Dendritic cell treated with granulocyte-macrophage colony-stimulating factor and Interleukin-4, amounts not matched to agents 40 ng/mL and 50 ng/mL, for 4 days (primary cell): Measurements from ENCODE around the gene DHRS12.

Experiments
- H3K27ac Mint-ChIP-seq: one replicate; pipeline ENCODE4 v1.8.0; 2022; ENCODE audit warnings: mild to moderate bottlenecking, mixed read lengths
- H3K27me3 Mint-ChIP-seq: one replicate; pipeline ENCODE4 v1.8.0; 2022; ENCODE audit warnings: mild to moderate bottlenecking, mixed read lengths
- H3K36me3 Mint-ChIP-seq: one replicate; pipeline ENCODE4 v1.8.0; 2022; ENCODE audit warnings: low read depth, mixed read lengths
- H3K4me1 Mint-ChIP-seq: one replicate; pipeline ENCODE4 v1.8.0; 2022; ENCODE audit warnings: low read depth, mixed read lengths
- H3K4me3 Mint-ChIP-seq: one replicate; pipeline ENCODE4 v1.8.0; 2022; ENCODE audit warnings: mild to moderate bottlenecking, moderate library complexity, mixed read lengths
- H3K9me3 Mint-ChIP-seq: one replicate; pipeline ENCODE4 v1.8.0; 2022; ENCODE audit warnings: mixed read lengths
- intact Hi-C: fragments of 100-400 bp; cut with micrococcal nuclease; formaldehyde crosslinking; loops from one replicate; pipeline ENCODE4 v1.15.0; 2022

DHRS12 gene, protein sequence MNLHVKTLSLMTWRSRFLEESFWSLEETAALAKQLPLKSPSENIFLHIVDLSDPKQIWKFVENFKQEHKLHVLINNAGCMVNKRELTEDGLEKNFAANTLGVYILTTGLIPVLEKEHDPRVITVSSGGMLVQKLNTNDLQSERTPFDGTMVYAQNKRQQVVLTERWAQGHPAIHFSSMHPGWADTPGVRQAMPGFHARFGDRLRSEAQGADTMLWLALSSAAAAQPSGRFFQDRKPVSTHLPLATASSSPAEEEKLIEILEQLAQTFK

GRCh38 chr13:51803422-51804294, at the start of gene DHRS12:
TSS of gene DHRS12 (minus strand) at chr13:51804163. CDS start at chr13:51799659, 4,504 bp downstream.
- H3K36me3 Mint-ChIP-seq = no peaks in the 10 kb centered on the region
- peaks cover 48% of the 10 kb centered on the region for H3K4me1 Mint-ChIP-seq
- H3K9me3 Mint-ChIP-seq = no peaks in the 10 kb centered on the region

DNA sequence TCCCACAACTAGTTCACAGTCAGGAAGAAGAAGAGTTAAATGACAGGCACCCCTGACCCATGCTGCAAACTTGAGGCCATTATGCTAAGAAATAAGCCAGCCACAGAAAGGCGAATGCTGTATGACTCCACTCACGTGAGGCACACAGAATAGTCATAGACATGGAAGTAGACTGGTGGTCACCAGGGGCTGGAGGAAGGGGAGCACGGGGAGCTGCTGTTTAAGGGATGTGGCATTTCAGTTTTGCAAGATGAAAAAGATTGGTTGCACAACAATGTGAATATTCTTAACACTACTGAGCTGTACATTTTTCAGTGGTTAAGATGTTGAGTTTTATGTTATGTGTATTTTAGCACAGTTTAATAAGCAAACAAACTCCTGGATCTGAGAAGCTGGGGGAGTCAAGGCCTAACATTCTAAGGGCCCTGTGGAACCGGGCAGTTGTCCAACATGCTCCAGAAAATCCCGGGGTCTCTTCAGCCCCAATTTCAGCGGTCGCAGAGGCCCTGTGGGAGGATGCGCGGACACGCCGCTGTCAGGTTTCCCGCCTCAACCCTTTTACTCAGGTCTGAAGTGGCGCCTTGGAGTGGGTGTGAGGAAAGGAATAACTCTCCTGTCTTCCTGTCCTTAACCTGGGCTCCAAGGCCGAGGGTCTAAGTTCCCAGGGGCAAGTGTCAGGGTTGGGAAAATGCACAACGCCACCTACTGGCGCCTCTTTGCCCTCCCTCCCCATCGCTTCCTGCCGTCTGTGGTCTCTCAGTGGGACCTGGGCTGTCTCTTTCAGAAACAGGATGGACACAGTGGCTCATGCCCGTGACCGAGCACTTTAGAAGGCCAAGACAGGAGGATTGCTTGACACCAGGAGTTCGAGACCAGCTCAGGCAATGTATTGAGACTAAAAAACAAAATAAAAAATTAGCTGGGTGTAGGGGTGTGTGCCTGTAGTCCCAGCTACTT, 45.5 kb upstream of the DHRS12 start:
- Mint-ChIP-seq H3K27ac (no peak overlapping the region), H3K36me3 (no peaks in the 10 kb centered on the region), H3K4me3 (no peak overlapping the region), H3K4me1 (peaks cover 22% of the 10 kb centered on the region), H3K9me3 (no peaks in the 10 kb centered on the region), H3K27me3 (peaks cover 7% of the 10 kb centered on the region)
- intact Hi-C loops = loop anchor here (5.0 kb wide), 1 partner anchor 278 kb away; the partner anchor contains the start of gene NEK5

More at GRCh38 chr13:51803422-51804294, at the start of gene DHRS12:
- H3K27ac Mint-ChIP-seq = peak within 1 kb of the TSS; percentile 90
- H3K27me3 Mint-ChIP-seq = peaks cover 17% of the 10 kb centered on the region
- intact Hi-C loops = loop anchor here (5.0 kb wide), 2 partner anchors 216 to 351 kb away; partner anchors contain the start of gene INTS6
- H3K4me3 Mint-ChIP-seq = peak within 1 kb of the TSS; percentile 82

DNA sequence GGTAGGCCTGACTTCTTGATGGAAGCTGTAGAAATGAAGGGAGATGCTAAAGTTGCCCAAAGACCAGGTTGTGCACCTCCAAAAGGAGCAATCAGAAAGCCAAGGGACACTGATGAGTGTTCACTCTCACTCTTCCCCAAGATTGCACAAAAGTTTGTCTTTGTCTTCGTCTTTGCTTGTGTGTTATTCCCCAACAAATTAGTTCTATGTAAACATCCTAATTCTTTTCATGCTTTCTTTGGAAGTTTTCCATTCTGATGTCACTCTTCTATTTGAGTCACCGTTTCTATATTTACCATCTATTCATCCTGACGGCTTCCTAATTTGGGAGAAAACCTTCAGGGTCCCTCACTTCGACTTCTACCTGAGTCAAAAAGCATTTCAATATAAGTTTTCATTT, 44.7 kb upstream of the DHRS12 start:
- peaks cover 9% of the 10 kb centered on the region for H3K27me3 Mint-ChIP-seq
- intact Hi-C loops = loop anchor here (5.0 kb wide), 1 partner anchor 279 kb away; the partner anchor contains the start of gene NEK5
- H3K9me3 Mint-ChIP-seq = no peaks in the 10 kb centered on the region
- no peak overlapping the region for H3K27ac Mint-ChIP-seq
- H3K4me3 Mint-ChIP-seq = no peak overlapping the region
- H3K4me1 Mint-ChIP-seq = peaks cover 22% of the 10 kb centered on the region
- no peaks in the 10 kb centered on the region for H3K36me3 Mint-ChIP-seq

DNA sequence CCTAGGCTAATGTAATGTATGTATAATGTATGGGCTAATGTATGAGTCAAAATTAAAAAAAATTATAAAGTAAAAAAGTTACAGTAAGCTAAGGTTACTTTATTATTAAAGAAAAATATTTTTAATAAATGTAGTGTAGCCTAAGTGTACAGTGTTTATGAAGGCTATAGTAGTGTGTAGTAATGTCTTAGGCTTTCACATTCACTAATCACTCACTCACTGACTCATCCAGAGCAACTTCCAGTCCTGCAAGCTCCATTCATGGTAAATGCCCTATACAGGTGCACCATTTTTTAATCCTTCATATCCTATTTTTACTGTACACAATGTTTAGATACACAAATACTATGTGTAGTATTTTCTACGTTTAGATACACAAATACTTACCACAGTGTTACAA, 42.8 kb upstream of the DHRS12 start:
- peaks cover 22% of the 10 kb centered on the region for H3K4me1 Mint-ChIP-seq

DNA sequence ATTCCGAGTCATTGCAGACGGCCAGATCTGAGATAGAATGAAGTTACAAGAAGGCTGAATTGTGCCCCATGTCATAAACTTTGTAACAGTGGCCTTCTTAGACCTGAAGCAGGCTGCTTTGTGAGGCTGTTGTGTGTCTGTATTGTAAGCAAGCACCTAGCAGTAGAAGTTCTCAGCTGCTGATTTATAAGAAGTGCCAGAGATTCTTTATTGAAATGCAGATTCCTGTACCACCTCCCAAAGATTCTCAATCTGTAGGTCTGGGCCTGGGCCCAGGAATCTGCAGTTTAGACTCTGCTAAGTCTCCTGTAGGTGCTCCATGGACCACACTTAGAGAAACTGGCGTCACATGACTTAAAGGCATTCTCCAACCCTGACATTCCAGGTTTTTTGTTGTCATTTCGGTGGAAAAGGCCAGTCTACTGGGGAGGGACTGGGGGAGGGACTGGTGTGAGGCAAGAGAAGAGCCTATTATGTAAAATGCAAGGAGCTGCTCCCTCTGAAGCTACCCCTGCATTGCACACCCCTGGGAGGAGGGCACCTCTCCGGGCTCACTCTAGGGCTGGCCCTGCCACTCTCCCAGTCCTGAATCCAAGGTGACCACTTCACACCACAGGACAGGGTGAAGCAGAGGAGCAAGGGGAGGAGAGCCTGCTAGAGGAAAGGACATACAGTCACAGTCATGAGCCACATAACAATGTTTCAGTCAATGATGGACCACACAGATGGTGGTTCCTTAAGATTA, 41.8 kb upstream of the DHRS12 start:
- intact Hi-C loops = loop anchor here (5.0 kb wide), 1 partner anchor 282 kb away; the partner anchor contains the start of gene NEK5

More for the DNA sequence above, 42.8 kb upstream of the DHRS12 start:
- H3K4me3 Mint-ChIP-seq = no peak overlapping the region
- no peaks in the 10 kb centered on the region for H3K9me3 Mint-ChIP-seq
- H3K36me3 Mint-ChIP-seq = no peaks in the 10 kb centered on the region
- no peak overlapping the region for H3K27ac Mint-ChIP-seq
- intact Hi-C loops = loop anchor here (5.0 kb wide), 1 partner anchor 281 kb away; the partner anchor contains the start of gene NEK5
- H3K27me3 Mint-ChIP-seq = peaks cover 9% of the 10 kb centered on the region

DNA sequence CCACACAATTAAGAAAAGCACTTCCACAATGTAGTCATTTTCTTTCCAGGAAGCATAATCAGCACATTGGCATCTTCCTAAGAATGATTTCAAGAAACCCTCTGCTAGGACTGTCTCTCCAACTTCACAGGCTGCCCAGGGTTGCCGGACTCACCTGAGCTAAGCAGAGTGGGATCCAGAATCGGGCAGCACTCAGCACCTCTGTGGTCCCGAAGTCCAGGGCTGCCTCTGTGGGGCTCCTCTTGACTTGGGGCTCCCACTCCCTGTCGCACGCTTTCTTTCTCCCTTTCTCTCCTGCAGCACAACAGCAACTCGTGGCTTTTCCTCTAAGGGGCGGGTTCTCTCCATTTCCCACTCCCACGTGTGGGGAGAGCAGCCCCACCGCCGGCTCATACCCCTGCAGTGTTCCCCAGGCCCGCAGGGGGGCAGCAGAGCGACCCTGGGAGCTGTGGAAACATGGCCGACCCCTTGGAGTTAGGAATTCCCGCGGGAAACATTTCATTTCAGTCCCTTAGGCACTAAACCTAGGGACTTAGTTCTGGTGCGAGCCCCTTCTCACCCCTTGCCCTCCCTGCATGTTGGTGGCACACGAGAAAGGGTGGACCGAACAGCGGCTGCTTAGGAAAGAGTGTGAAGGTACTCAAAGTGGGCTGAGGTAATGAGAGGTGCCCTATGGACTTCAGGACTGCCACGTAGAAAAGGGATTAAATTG, 41.1 kb upstream of the DHRS12 start, which contains the start of gene TMEM272:
TMEM272 (minus strand) TSS at position 316 of the 712 bp plus-strand sequence. CDS start 6,647 bp downstream, outside the sequence.
- H3K4me1 Mint-ChIP-seq = peaks cover 17% of the 10 kb centered on the region
- intact Hi-C loops = loop anchor here (5.0 kb wide), 1 partner anchor 282 kb away; the partner anchor contains the start of gene NEK5
- H3K27me3 Mint-ChIP-seq = peaks cover 9% of the 10 kb centered on the region
- H3K9me3 Mint-ChIP-seq = no peaks in the 10 kb centered on the region
- H3K36me3 Mint-ChIP-seq = no peaks in the 10 kb centered on the region
- H3K4me3 Mint-ChIP-seq = peak within 1 kb of the TSS; percentile 41
- no peak within 1 kb of the TSS for H3K27ac Mint-ChIP-seq

More for the DNA sequence above, 41.8 kb upstream of the DHRS12 start:
- H3K9me3 Mint-ChIP-seq = no peaks in the 10 kb centered on the region
- H3K27me3 Mint-ChIP-seq = peaks cover 9% of the 10 kb centered on the region
- no peak overlapping the region for H3K4me3 Mint-ChIP-seq
- no peaks in the 10 kb centered on the region for H3K36me3 Mint-ChIP-seq
- no peak overlapping the region for H3K27ac Mint-ChIP-seq
- H3K4me1 Mint-ChIP-seq = peaks cover 17% of the 10 kb centered on the region

- H3K36me3 Mint-ChIP-seq = no peaks in the 10 kb centered on the region
- peaks cover 10% of the 10 kb centered on the region for H3K27me3 Mint-ChIP-seq
- peaks cover 10% of the 10 kb centered on the region for H3K4me1 Mint-ChIP-seq
- H3K9me3 Mint-ChIP-seq = no peaks in the 10 kb centered on the region
- no peak overlapping the region for H3K27ac Mint-ChIP-seq
- intact Hi-C loops = no loop called here
- no peak overlapping the region for H3K4me3 Mint-ChIP-seq
Observed at GRCh38 chr13:51843529-51843928, 39.6 kb upstream of the DHRS12 start.

DNA sequence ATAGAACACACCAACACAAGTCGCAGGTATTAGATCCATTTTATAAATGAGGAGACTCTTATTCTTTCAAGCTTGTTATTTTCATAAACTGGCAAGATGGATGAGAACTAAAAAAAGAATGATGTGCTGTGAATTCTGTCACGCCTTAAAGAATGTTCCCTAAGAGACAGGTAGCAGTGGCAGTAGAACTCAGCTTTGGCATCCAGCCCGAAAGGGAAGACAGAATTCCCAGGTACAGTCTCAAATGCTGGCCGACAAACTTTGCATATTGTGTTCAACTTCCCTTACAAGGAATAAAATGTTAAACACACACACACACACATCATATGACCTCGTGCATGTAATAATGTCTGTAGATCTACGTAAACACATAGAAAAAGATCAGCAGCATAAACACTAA, 37.8 kb upstream of the DHRS12 start:
- Mint-ChIP-seq H3K4me3 (no peak overlapping the region), H3K9me3 (no peaks in the 10 kb centered on the region), H3K36me3 (no peaks in the 10 kb centered on the region), H3K4me1 (peaks cover 14% of the 10 kb centered on the region), H3K27ac (no peak overlapping the region), H3K27me3 (peaks cover 10% of the 10 kb centered on the region)
- intact Hi-C loops = no loop called here

- Mint-ChIP-seq H3K27ac (no peak overlapping the region), H3K27me3 (peaks cover 10% of the 10 kb centered on the region), H3K9me3 (no peaks in the 10 kb centered on the region), H3K36me3 (no peaks in the 10 kb centered on the region), H3K4me1 (peaks cover 16% of the 10 kb centered on the region), H3K4me3 (no peak overlapping the region)
- intact Hi-C loops = no loop called here
Observed at GRCh38 chr13:51840917-51841316, 37.0 kb upstream of the DHRS12 start.

GRCh38 chr13:51839711-51840540, 36.0 kb upstream of the DHRS12 start:
- no peaks in the 10 kb centered on the region for H3K9me3 Mint-ChIP-seq
- H3K4me1 Mint-ChIP-seq = peaks cover 12% of the 10 kb centered on the region
- H3K4me3 Mint-ChIP-seq = no peak overlapping the region
- no peaks in the 10 kb centered on the region for H3K36me3 Mint-ChIP-seq
- intact Hi-C loops = no loop called here
- no peak overlapping the region for H3K27ac Mint-ChIP-seq
- H3K27me3 Mint-ChIP-seq = peaks cover 9% of the 10 kb centered on the region

DNA sequence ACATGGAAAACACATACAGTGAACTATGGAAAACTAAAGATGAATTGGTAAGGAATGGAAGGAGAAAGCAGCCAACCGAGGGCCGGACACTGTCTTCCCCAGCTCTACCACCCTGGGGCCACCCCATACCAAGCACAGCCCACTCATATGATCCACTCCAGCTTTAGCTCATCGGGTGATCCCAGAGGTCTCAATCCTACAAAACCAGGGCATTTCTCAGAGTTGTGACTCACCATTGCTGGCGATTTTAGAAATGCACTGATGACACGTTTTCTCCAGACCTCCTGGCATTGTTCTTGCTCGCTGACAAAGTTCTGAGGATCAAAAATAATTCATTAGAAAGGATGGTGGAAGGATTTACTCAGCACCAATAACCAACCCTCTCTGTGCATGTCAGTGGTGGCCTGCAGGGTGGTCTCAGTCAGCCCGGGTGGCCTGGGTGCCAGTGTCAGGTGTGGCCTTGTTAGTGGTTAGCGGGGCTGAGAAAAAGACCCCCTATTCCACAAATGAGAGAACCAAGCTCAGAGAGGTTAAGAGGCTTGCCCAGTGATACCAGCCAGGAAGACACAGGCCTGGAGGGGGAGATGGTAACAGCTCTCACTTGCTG, 34.4 kb upstream of the DHRS12 start:
- no peak overlapping the region for H3K4me3 Mint-ChIP-seq
- H3K9me3 Mint-ChIP-seq = no peaks in the 10 kb centered on the region
- H3K4me1 Mint-ChIP-seq = peaks cover 16% of the 10 kb centered on the region
- no peaks in the 10 kb centered on the region for H3K36me3 Mint-ChIP-seq
- intact Hi-C loops = no loop called here
- H3K27ac Mint-ChIP-seq = no peak overlapping the region
- peaks cover 2% of the 10 kb centered on the region for H3K27me3 Mint-ChIP-seq
